GM12878 (cell line): ENCODE results near the gene VCAN. TPM values are rescaled to one million over a fixed set of nuclear protein-coding genes. Genes with fewer than 3 reads are reported as not detected.

ENCODE experiments used
- ATAC-seq: fragments of 200-7000 bp; cut with Tn5 transposase; 3 replicates; pipeline ENCODE4 v1.9.1; 2020; ENCODE audit warnings: mild to moderate bottlenecking, moderate library complexity
- BruUV-seq: library from RNA; stranded (reverse); fragments of 400-500 nt; replicated peaks from 2 replicates; lab custom pipeline; 2021; lab: Mats Ljungman, UMichigan
- CTCF ChIA-PET: fragments of 300-600 bp; sonication (Branson Sonifier 250); formaldehyde crosslinking; extraction: SDS; loops from one replicate; lab custom pipeline; 2021; ENCODE audit warnings: inconsistent platforms; lab: Yijun Ruan, JAX
- POLR2A ChIA-PET: fragments of 350-600 bp; formaldehyde crosslinking; extraction: SDS; loops from one replicate; lab custom pipeline; 2021; ENCODE audit warnings: inconsistent platforms; lab: Charles Lee
- RAD21 ChIA-PET: fragments of 300-600 bp; sonication (Branson Sonifier 250); formaldehyde crosslinking; loops from one replicate; lab custom pipeline; 2023; ENCODE audit warnings: antibody characterized with exemption; ENCODE audit not compliant: unreplicated experiment; lab: Charles Lee
- SMC1A ChIA-PET: fragments of 300-600 bp; sonication (Branson Sonifier 250); formaldehyde crosslinking; loops from one replicate; lab custom pipeline; 2023; ENCODE audit not compliant: unreplicated experiment, uncharacterized antibody; lab: Charles Lee
- DNase-seq: peaks from one replicate; pipeline ENCODE4 v3.0.0-alpha.2; 2011; ENCODE audit warnings: low read depth, low spot score
- FAIRE-seq: peaks from 3 replicates; lab custom pipeline; 2011; peaks lifted over from hg19 to GRCh38; lab: Jason Lieb, UNC
- H2AFZ ChIP-seq: 2 replicates; pipeline ENCODE4 v1.6.0; 2011; ENCODE audit warnings: low read depth, low read length, control low read depth; ENCODE audit not compliant: control insufficient read depth
- H3K27ac ChIP-seq: 2 replicates; pipeline ENCODE4 v1.5.1; 2011; ENCODE audit warnings: control low read depth; ENCODE audit not compliant: control insufficient read depth, insufficient read depth
- H3K27me3 ChIP-seq, 2 experiments: replicated peaks in 1 of 2; 2 replicates each; pipeline versions ENCODE4 v1.6.0 to v1.6.1; 2011; ENCODE audit warnings: low read length in 1 of 2; ENCODE audit not compliant: control insufficient read depth in 2 of 2, insufficient read depth in 2 of 2
- H3K36me3 ChIP-seq, 2 experiments: 2 replicates each; pipeline ENCODE4 v1.5.1; 2011; ENCODE audit warnings: low read length in 1 of 2; ENCODE audit not compliant: control insufficient read depth in 2 of 2, insufficient read depth in 2 of 2
- H3K4me1 ChIP-seq: 2 replicates; pipeline ENCODE4 v1.6.1; 2011; ENCODE audit warnings: mild to moderate bottlenecking, low read length, moderate library complexity, mixed read lengths; ENCODE audit not compliant: control insufficient read depth, insufficient read depth
- H3K4me2 ChIP-seq: 2 replicates; pipeline ENCODE4 v1.6.0; 2011; ENCODE audit warnings: control low read depth; ENCODE audit not compliant: control insufficient read depth, insufficient read depth
- H3K4me3 ChIP-seq: fragments of 200-600 bp; sonication (generic); 2 replicates; pipeline ENCODE4 v1.5.1; 2016
- H3K79me2 ChIP-seq: 2 replicates; pipeline ENCODE4 v1.6.0; 2011; ENCODE audit warnings: low read length; ENCODE audit not compliant: control insufficient read depth, insufficient read depth
- H3K9ac ChIP-seq: 2 replicates; pipeline ENCODE4 v1.8.0; 2011; ENCODE audit warnings: low read length, control low read depth, mixed read lengths; ENCODE audit not compliant: control insufficient read depth, insufficient read depth
- H3K9me3 ChIP-seq: replicated peaks from 3 replicates; pipeline ENCODE4 v1.5.1; 2011; ENCODE audit warnings: mild to moderate bottlenecking, low read length; ENCODE audit not compliant: control insufficient read depth, insufficient read depth
- H4K20me1 ChIP-seq: 2 replicates; pipeline ENCODE4 v1.6.0; 2011; ENCODE audit not compliant: control insufficient read depth, insufficient read depth
- CBX5 ChIP-seq: sonication (generic); IDR thresholded peaks from 2 replicates; pipeline ENCODE4 v1.6.1; 2016; ENCODE audit warnings: low read depth, moderate library complexity, mild to moderate bottlenecking, inconsistent platforms
- CREB1 ChIP-seq: IDR thresholded peaks from 2 replicates; pipeline ENCODE4 v1.6.1; 2012; ENCODE audit warnings: low read depth, mild to moderate bottlenecking, inconsistent platforms
- EP300 ChIP-seq, 2 experiments: fragments of 150-350 bp in 1 of 2; IDR thresholded peaks; 2 replicates each; pipeline ENCODE4 v1.6.1; 2011 to 2012; ENCODE audit warnings: low read depth in 2 of 2, low read length in 2 of 2, borderline replicate concordance in 1 of 2, improper control_type of control experiment in 1 of 2, inconsistent platforms in 1 of 2; ENCODE audit not compliant: control insufficient read depth in 1 of 2
- GATAD2B ChIP-seq: fragments of 450-650 bp; conservative IDR thresholded peaks from 2 replicates; pipeline ENCODE4 v1.6.1; 2017; ENCODE audit warnings: low read depth, mild to moderate bottlenecking, moderate library complexity
- HCFC1 ChIP-seq: fragments of 150-350 bp; IDR thresholded peaks from 2 replicates; pipeline ENCODE4 v1.6.1; 2014; ENCODE audit warnings: low read length
- MYB ChIP-seq: fragments of 150-350 bp; IDR thresholded peaks from 2 replicates; pipeline ENCODE4 v1.6.1; 2014; ENCODE audit warnings: mild to moderate bottlenecking, low read depth, low read length, borderline replicate concordance
- MYC ChIP-seq: IDR thresholded peaks from 2 replicates; pipeline ENCODE4 v1.6.1; 2011; ENCODE audit warnings: mild to moderate bottlenecking, low read length, moderate library complexity, inconsistent platforms; ENCODE audit not compliant: insufficient read depth, insufficient replicate concordance, insufficient read length, severe bottlenecking
- POLR2A ChIP-seq: IDR thresholded peaks from 2 replicates; pipeline ENCODE4 v1.6.1; 2011; ENCODE audit warnings: low read depth, mild to moderate bottlenecking, low read length
- RAD51 ChIP-seq: fragments of 450-650 bp; IDR thresholded peaks from 2 replicates; pipeline ENCODE4 v1.6.1; 2016; ENCODE audit warnings: moderate library complexity, mild to moderate bottlenecking, inconsistent platforms
- SIN3A ChIP-seq: IDR thresholded peaks from 2 replicates; pipeline ENCODE4 v1.6.1; 2012; ENCODE audit warnings: low read depth, low read length, improper control_type of control experiment
- SMARCA5 ChIP-seq: fragments of 450-650 bp; IDR thresholded peaks from 2 replicates; pipeline ENCODE4 v1.6.1; 2017; ENCODE audit warnings: mild to moderate bottlenecking
- ZBED1 ChIP-seq: IDR thresholded peaks from 2 replicates; pipeline ENCODE4 v1.6.1; 2016; ENCODE audit warnings: borderline replicate concordance
- WGBS: methylation state at CpG from one replicate; pipeline ENCODE4 v1.1.6; 2016; ENCODE audit warnings: low lambda C conversion rate; ENCODE audit not compliant: insufficient replicate concordance, insufficient coverage; ENCODE audit errors: missing lambda C conversion rate; 5-methylcytosine and 5-hydroxymethylcytosine counted together
- in situ Hi-C: fragments of 300-500 bp; cut with MboI; formaldehyde crosslinking; loops from 9 replicates; pipeline ENCODE4 v1.14.3; 2018; ENCODE audit warnings: mixed read lengths
- intact Hi-C: fragments of 100-400 bp; cut with micrococcal nuclease; formaldehyde crosslinking; loops from one replicate; pipeline ENCODE4 v1.14.2; 2022; ENCODE audit not compliant: unreplicated experiment
- polyA plus RNA-seq, 11 experiments: library from polyadenylated mRNA; depleted of rRNA in 4 of 11; unstranded in 6 of 11; stranded (reverse) in 5 of 11; fragments of >200 nt; fragmentation: Nextera tagmentation in 4 of 11; fragmentation: Illumina TruSeq in 1 of 11; extraction: Ambion mirVana in 4 of 11; extraction: Trizol in 1 of 11; gene quantifications; 1 replicate in 1 of 11; 2 replicates in 10 of 11; pipeline versions ENCODE4 v1.2.1 to v1.2.3, GENCODE V29; 2011 to 2016; ENCODE audit warnings: inconsistent platforms in 2 of 11, missing spikeins in 2 of 11, low read depth in 1 of 11
- total RNA-seq, 4 experiments: library from RNA; depleted of rRNA in 3 of 4; stranded (reverse); fragments of >200 nt in 3 of 4; fragmentation: Illumina TruSeq in 1 of 4; extraction: Trizol in 1 of 4; gene quantifications; 2 replicates each; pipeline versions ENCODE4 v1.2.1 to v1.2.3, GENCODE V29; 2013 to 2021
- TF ChIP-seq, protein P1 (sequence below): fragments of 450-650 bp; formaldehyde crosslinking; IDR thresholded peaks from 2 replicates; pipeline ENCODE4 v1.5.0; 2022; ENCODE audit warnings: mild to moderate bottlenecking, missing genetic modification characterization
- TF ChIP-seq, protein P2 (sequence below): fragments of 450-650 bp; IDR thresholded peaks from 2 replicates; pipeline ENCODE4 v1.6.1; 2017; ENCODE audit warnings: mild to moderate bottlenecking, moderate library complexity
- TF ChIP-seq, protein P3 (sequence below): fragments of 150-350 bp; IDR thresholded peaks from 2 replicates; pipeline ENCODE4 v1.6.1; 2016; ENCODE audit warnings: low read depth, low read length

The VCAN gene
- total and polyA plus RNA-seq, 10 of the 15 experiments (the other 5 are each of a cell fraction or from before 2014, with no cell fraction given): 1.2 to 15.2 (median 4.5) TPM

DNA sequence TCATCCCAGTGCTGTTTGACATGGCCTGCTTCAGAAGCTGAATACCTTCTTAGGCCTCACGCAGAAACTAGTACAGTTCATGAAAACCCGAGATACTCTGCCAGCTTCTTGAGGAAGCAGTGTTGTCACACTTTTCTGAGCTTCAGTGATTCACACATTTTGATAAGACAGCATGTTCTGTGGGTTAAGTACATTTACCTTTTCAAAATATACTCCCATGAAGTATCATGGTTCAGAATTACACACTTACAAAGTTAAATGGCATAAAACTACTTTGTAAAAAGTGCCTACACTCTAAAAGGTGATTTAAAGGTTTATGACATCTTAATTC, 56.9 kb downstream of the VCAN start:
- Histone ChIP-seq H3K27me3 (no peaks in the 10 kb centered on the region), H3K4me2 (no peak overlapping the region), H3K9ac (no peak overlapping the region), H3K79me2 (no peaks in the 10 kb centered on the region), H3K9me3 (no peaks in the 10 kb centered on the region), H2AFZ (no peak overlapping the region), H3K4me1 (no peaks in the 10 kb centered on the region), H3K27ac (no peak overlapping the region), H4K20me1 (no peaks in the 10 kb centered on the region), H3K4me3 (no peak overlapping the region), H3K36me3 (no peaks in the 10 kb centered on the region)
- no peak for FAIRE-seq
- POLR2A ChIA-PET: interaction anchor here (0.6 kb wide), 1 partner anchor 10 kb away, joined by 3 read pairs; no protein-coding TSS in a partner anchor
- no peak for DNase-seq
- WGBS: 45% methylated on average over 2 of the region's 2 CpGs
- CTCF ChIA-PET: no interaction called here
- in situ Hi-C loops (no loop called here), intact Hi-C loops (no loop called here)
- BruUV-seq: no TSS peak
- SMC1A ChIA-PET: interaction anchor here (1.4 to 2.5 kb wide), 2 partner anchors 7 to 11 kb away, joined by 3 to 5 read pairs; no protein-coding TSS in a partner anchor
- RAD21 ChIA-PET: no interaction called here
- no peak for ATAC-seq
- no peak for TF ChIP-seq EP300 (IDR thresholded peaks at IDR 0.05; ENCODE audit: borderline replicate concordance in 1 of 2, control insufficient read depth in 1 of 2, low read depth in 2 of 2, low read length in 2 of 2)
- TF ChIP-seq, protein P1, sequence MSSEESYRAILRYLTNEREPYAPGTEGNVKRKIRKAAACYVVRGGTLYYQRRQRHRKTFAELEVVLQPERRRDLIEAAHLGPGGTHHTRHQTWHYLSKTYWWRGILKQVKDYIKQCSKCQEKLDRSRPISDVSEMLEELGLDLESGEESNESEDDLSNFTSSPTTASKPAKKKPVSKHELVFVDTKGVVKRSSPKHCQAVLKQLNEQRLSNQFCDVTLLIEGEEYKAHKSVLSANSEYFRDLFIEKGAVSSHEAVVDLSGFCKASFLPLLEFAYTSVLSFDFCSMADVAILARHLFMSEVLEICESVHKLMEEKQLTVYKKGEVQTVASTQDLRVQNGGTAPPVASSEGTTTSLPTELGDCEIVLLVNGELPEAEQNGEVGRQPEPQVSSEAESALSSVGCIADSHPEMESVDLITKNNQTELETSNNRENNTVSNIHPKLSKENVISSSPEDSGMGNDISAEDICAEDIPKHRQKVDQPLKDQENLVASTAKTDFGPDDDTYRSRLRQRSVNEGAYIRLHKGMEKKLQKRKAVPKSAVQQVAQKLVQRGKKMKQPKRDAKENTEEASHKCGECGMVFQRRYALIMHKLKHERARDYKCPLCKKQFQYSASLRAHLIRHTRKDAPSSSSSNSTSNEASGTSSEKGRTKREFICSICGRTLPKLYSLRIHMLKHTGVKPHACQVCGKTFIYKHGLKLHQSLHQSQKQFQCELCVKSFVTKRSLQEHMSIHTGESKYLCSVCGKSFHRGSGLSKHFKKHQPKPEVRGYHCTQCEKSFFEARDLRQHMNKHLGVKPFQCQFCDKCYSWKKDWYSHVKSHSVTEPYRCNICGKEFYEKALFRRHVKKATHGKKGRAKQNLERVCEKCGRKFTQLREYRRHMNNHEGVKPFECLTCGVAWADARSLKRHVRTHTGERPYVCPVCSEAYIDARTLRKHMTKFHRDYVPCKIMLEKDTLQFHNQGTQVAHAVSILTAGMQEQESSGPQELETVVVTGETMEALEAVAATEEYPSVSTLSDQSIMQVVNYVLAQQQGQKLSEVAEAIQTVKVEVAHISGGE (CRISPR knock-in tag): no peak
- no peak for TF ChIP-seq MYC
- no peak for TF ChIP-seq GATAD2B
- TF ChIP-seq, protein P2, sequence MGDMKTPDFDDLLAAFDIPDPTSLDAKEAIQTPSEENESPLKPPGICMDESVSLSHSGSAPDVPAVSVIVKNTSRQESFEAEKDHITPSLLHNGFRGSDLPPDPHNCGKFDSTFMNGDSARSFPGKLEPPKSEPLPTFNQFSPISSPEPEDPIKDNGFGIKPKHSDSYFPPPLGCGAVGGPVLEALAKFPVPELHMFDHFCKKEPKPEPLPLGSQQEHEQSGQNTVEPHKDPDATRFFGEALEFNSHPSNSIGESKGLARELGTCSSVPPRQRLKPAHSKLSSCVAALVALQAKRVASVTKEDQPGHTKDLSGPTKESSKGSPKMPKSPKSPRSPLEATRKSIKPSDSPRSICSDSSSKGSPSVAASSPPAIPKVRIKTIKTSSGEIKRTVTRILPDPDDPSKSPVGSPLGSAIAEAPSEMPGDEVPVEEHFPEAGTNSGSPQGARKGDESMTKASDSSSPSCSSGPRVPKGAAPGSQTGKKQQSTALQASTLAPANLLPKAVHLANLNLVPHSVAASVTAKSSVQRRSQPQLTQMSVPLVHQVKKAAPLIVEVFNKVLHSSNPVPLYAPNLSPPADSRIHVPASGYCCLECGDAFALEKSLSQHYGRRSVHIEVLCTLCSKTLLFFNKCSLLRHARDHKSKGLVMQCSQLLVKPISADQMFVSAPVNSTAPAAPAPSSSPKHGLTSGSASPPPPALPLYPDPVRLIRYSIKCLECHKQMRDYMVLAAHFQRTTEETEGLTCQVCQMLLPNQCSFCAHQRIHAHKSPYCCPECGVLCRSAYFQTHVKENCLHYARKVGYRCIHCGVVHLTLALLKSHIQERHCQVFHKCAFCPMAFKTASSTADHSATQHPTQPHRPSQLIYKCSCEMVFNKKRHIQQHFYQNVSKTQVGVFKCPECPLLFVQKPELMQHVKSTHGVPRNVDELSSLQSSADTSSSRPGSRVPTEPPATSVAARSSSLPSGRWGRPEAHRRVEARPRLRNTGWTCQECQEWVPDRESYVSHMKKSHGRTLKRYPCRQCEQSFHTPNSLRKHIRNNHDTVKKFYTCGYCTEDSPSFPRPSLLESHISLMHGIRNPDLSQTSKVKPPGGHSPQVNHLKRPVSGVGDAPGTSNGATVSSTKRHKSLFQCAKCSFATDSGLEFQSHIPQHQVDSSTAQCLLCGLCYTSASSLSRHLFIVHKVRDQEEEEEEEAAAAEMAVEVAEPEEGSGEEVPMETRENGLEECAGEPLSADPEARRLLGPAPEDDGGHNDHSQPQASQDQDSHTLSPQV: no peak
- TF ChIP-seq, protein P3, sequence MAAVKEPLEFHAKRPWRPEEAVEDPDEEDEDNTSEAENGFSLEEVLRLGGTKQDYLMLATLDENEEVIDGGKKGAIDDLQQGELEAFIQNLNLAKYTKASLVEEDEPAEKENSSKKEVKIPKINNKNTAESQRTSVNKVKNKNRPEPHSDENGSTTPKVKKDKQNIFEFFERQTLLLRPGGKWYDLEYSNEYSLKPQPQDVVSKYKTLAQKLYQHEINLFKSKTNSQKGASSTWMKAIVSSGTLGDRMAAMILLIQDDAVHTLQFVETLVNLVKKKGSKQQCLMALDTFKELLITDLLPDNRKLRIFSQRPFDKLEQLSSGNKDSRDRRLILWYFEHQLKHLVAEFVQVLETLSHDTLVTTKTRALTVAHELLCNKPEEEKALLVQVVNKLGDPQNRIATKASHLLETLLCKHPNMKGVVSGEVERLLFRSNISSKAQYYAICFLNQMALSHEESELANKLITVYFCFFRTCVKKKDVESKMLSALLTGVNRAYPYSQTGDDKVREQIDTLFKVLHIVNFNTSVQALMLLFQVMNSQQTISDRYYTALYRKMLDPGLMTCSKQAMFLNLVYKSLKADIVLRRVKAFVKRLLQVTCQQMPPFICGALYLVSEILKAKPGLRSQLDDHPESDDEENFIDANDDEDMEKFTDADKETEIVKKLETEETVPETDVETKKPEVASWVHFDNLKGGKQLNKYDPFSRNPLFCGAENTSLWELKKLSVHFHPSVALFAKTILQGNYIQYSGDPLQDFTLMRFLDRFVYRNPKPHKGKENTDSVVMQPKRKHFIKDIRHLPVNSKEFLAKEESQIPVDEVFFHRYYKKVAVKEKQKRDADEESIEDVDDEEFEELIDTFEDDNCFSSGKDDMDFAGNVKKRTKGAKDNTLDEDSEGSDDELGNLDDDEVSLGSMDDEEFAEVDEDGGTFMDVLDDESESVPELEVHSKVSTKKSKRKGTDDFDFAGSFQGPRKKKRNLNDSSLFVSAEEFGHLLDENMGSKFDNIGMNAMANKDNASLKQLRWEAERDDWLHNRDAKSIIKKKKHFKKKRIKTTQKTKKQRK: no peak
- TF ChIP-seq RAD51: no peak
- no peak for TF ChIP-seq CBX5
- TF ChIP-seq SIN3A: no peak
- TF ChIP-seq ZBED1: no peak
- no peak for TF ChIP-seq CREB1
- no peak for TF ChIP-seq SMARCA5
- TF ChIP-seq HCFC1: no peak
- TF ChIP-seq POLR2A: no peak
- no peak for TF ChIP-seq MYB
